Naive thymus-derived CD4-positive, alpha-beta T cell (primary cell): ENCODE data around the gene BPIFB1. TPM values are rescaled to one million over a fixed set of nuclear protein-coding genes. Genes with fewer than 3 reads are reported as not detected.

Experiments used
- ATAC-seq: fragments of 150-1000 bp; cut with Tn5 transposase; 2 replicates; pipeline ENCODE4 v1.10.0; 2021; ENCODE audit warnings: mild to moderate bottlenecking, moderate library complexity
- CTCF ChIA-PET: fragments of 350-600 bp; sonication (Branson Sonifier 250); formaldehyde crosslinking; loops from one replicate; lab custom pipeline; 2021; ENCODE audit warnings: antibody characterized with exemption; lab: Charles Lee
- POLR2A ChIA-PET: fragments of 350-600 bp; sonication (Branson Sonifier 250); formaldehyde crosslinking; loops from one replicate; lab custom pipeline; 2021; ENCODE audit warnings: antibody characterized with exemption, inconsistent platforms; lab: Charles Lee
- DNase-seq, 9 donors: peaks; one replicate each; pipeline versions ENCODE4 v3.0.0 to v3.0.0-alpha.2; 2020 to 2022; ENCODE audit warnings: mixed read lengths in 1 of 9
- H3K27ac ChIP-seq: one replicate; pipeline ENCODE4 v1.7.0; 2013; ENCODE audit warnings: mild to moderate bottlenecking, low read depth, low read length, moderate library complexity
- H3K27me3 ChIP-seq, 2 donors: one replicate each; pipeline ENCODE4 v1.7.0; 2013; ENCODE audit warnings: low read length in 2 of 2, mild to moderate bottlenecking in 2 of 2, moderate library complexity in 2 of 2; ENCODE audit not compliant: control insufficient read depth in 2 of 2, insufficient read depth in 2 of 2
- H3K36me3 ChIP-seq, 3 experiments: 1 replicate in 2 of 3; 2 replicates in 1 of 3; pipeline ENCODE4 v1.7.0; 2013; ENCODE audit warnings: low read length in 3 of 3, mild to moderate bottlenecking in 3 of 3, moderate library complexity in 1 of 3; ENCODE audit not compliant: insufficient read depth in 3 of 3, control insufficient read depth in 2 of 3
- H3K4me1 ChIP-seq, 2 donors: one replicate each; pipeline ENCODE4 v1.7.0; 2013; ENCODE audit warnings: low read length in 2 of 2, mild to moderate bottlenecking in 2 of 2, moderate library complexity in 1 of 2; ENCODE audit not compliant: control insufficient read depth in 2 of 2, insufficient read depth in 2 of 2
- H3K4me3 ChIP-seq: 2 replicates; pipeline ENCODE4 v1.7.0; 2013; ENCODE audit warnings: mild to moderate bottlenecking, low read length
- H3K9me3 ChIP-seq, 3 experiments: 1 replicate in 2 of 3; 2 replicates in 1 of 3; pipeline ENCODE4 v1.7.0; 2013; ENCODE audit warnings: low read length in 3 of 3; ENCODE audit not compliant: control insufficient read depth in 2 of 3
- H3K27ac Mint-ChIP-seq, 9 donors: one replicate each; pipeline ENCODE4 v1.8.0; 2020 to 2022; ENCODE audit warnings: mixed read lengths in 9 of 9, mild to moderate bottlenecking in 8 of 9, moderate library complexity in 5 of 9, inconsistent platforms in 2 of 9
- H3K27me3 Mint-ChIP-seq, 5 donors: one replicate each; pipeline ENCODE4 v1.8.0; 2021 to 2022; ENCODE audit warnings: mixed read lengths in 5 of 5, mild to moderate bottlenecking in 1 of 5
- H3K36me3 Mint-ChIP-seq, 5 donors: one replicate each; pipeline ENCODE4 v1.8.0; 2020 to 2022; ENCODE audit warnings: mixed read lengths in 5 of 5, mild to moderate bottlenecking in 3 of 5, inconsistent platforms in 1 of 5
- H3K4me1 Mint-ChIP-seq, 7 donors: one replicate each; pipeline ENCODE4 v1.8.0; 2020 to 2022; ENCODE audit warnings: mixed read lengths in 7 of 7, mild to moderate bottlenecking in 3 of 7, inconsistent platforms in 1 of 7
- H3K4me3 Mint-ChIP-seq, 10 donors: one replicate each; pipeline ENCODE4 v1.8.0; 2020 to 2022; ENCODE audit warnings: mild to moderate bottlenecking in 10 of 10, mixed read lengths in 10 of 10, moderate library complexity in 6 of 10, inconsistent platforms in 2 of 10
- H3K9me3 Mint-ChIP-seq, 11 donors: one replicate each; pipeline ENCODE4 v1.8.0; 2020 to 2022; ENCODE audit warnings: mixed read lengths in 11 of 11, mild to moderate bottlenecking in 4 of 11, inconsistent platforms in 1 of 11, moderate library complexity in 1 of 11
- intact Hi-C, 2 donors: fragments of 100-400 bp; cut with micrococcal nuclease; formaldehyde crosslinking; loops; one replicate each; pipeline ENCODE4 v1.15.1; 2023
- polyA plus RNA-seq, 2 donors: library from polyadenylated mRNA; unstranded; fragments of 300-500 nt; fragmentation: Illumina TruSeq; gene quantifications; one replicate each; pipeline ENCODE4 v1.2.3, GENCODE V29; 2021
- total RNA-seq, 6 experiments: library from RNA in 5 of 6; stranded (reverse) in 5 of 6; gene quantifications; 1 replicate in 5 of 6; 2 replicates in 1 of 6; pipeline ENCODE4 v1.2.3 and lab custom pipeline; 2021 to 2026

The BPIFB1 gene
- total and polyA plus RNA-seq, 7 experiments from 2014 or later, result not detected

- intact Hi-C loops, result no loop called here
- Mint-ChIP-seq H3K9me3 (peaks cover 0 to 2% (median 0%) of the 10 kb centered on the region in 11 donors), H3K4me3 (no peak overlapping the region), H3K4me1 (no peaks in the 10 kb centered on the region), H3K27me3 (peaks cover 0 to 31% (median 12%) of the 10 kb centered on the region in 5 donors), H3K27ac (no peak overlapping the region), H3K36me3 (no peaks in the 10 kb centered on the region)
- Histone ChIP-seq H3K4me1 (no peaks in the 10 kb centered on the region), H3K27ac (no peak overlapping the region), H3K27me3 (no peaks in the 10 kb centered on the region), H3K36me3 (no peaks in the 10 kb centered on the region), H3K4me3 (no peak overlapping the region), H3K9me3 (no peaks in the 10 kb centered on the region)
- ChIA-PET CTCF (no interaction called here), POLR2A (no interaction called here)
- DNase-seq (no peak), ATAC-seq (no peak)
Observed at GRCh38 chr20:33281550-33282146, 1.4 kb upstream of the BPIFB1 start.

- H3K9me3 ChIP-seq, result no peaks in the 10 kb centered on the region
- no peak overlapping the region for H3K4me3 Mint-ChIP-seq
- H3K27me3 Mint-ChIP-seq, result peaks cover 3 to 30% (median 12%) of the 10 kb centered on the region in 5 donors
- H3K4me3 ChIP-seq, result no peak overlapping the region
- no peaks in the 10 kb centered on the region for H3K36me3 Mint-ChIP-seq
- no peaks in the 10 kb centered on the region for H3K4me1 ChIP-seq
- no peak overlapping the region for H3K27ac ChIP-seq
- no peak for ATAC-seq
- POLR2A ChIA-PET, result no interaction called here
- H3K9me3 Mint-ChIP-seq, result peaks cover 0 to 2% (median 0%) of the 10 kb centered on the region in 11 donors
- CTCF ChIA-PET, result no interaction called here
- no peaks in the 10 kb centered on the region for H3K4me1 Mint-ChIP-seq
- DNase-seq, result no peak
- no peaks in the 10 kb centered on the region for H3K27me3 ChIP-seq
- intact Hi-C loops, result no loop called here
- no peaks in the 10 kb centered on the region for H3K36me3 ChIP-seq
- H3K27ac Mint-ChIP-seq, result no peak overlapping the region
Observed at GRCh38 chr20:33282196-33282934, 649 bp upstream of the BPIFB1 start.

GRCh38 chr20:33284284-33284683, 1.3 kb downstream of the BPIFB1 start:
- intact Hi-C loops, result no loop called here
- Histone ChIP-seq H3K4me3 (no peak overlapping the region), H3K9me3 (no peaks in the 10 kb centered on the region), H3K27me3 (no peaks in the 10 kb centered on the region), H3K4me1 (no peaks in the 10 kb centered on the region), H3K27ac (no peak overlapping the region), H3K36me3 (no peaks in the 10 kb centered on the region)
- ChIA-PET CTCF (interaction anchor here (0.7 kb wide), 1 partner anchor 60 kb away, joined by 3 read pairs; no protein-coding TSS in a partner anchor), POLR2A (no interaction called here)
- DNase-seq, result no peak
- Mint-ChIP-seq H3K27ac (no peak overlapping the region), H3K27me3 (peaks cover 3 to 22% (median 7%) of the 10 kb centered on the region in 5 donors), H3K4me1 (no peaks in the 10 kb centered on the region), H3K9me3 (peaks cover 0 to 2% (median 0%) of the 10 kb centered on the region in 11 donors), H3K4me3 (no peak overlapping the region), H3K36me3 (no peaks in the 10 kb centered on the region)
- ATAC-seq, result no peak

- H3K4me3 Mint-ChIP-seq, result no peak overlapping the region
- CTCF ChIA-PET, result no interaction called here
Observed at GRCh38 chr20:33284937-33285336, 1.9 kb downstream of the BPIFB1 start.

GRCh38 chr20:33285861-33286495, 3.0 kb downstream of the BPIFB1 start:
- POLR2A ChIA-PET, result no interaction called here
- Mint-ChIP-seq H3K27ac (no peak overlapping the region), H3K36me3 (no peaks in the 10 kb centered on the region), H3K9me3 (no peaks in the 10 kb centered on the region), H3K27me3 (peaks cover 3 to 16% (median 7%) of the 10 kb centered on the region in 5 donors), H3K4me3 (no peak overlapping the region), H3K4me1 (no peaks in the 10 kb centered on the region)
- no peaks in the 10 kb centered on the region for H3K36me3 ChIP-seq
- H3K4me3 ChIP-seq, result no peak overlapping the region
- no peaks in the 10 kb centered on the region for H3K27me3 ChIP-seq
- CTCF ChIA-PET, result no interaction called here
- intact Hi-C loops, result no loop called here
- no peaks in the 10 kb centered on the region for H3K9me3 ChIP-seq
- no peak for DNase-seq
- no peak for ATAC-seq
- H3K27ac ChIP-seq, result no peak overlapping the region
- no peaks in the 10 kb centered on the region for H3K4me1 ChIP-seq

More at GRCh38 chr20:33284937-33285336, 1.9 kb downstream of the BPIFB1 start:
- intact Hi-C loops, result no loop called here
- Histone ChIP-seq H3K9me3 (no peaks in the 10 kb centered on the region), H3K27ac (no peak overlapping the region), H3K27me3 (no peaks in the 10 kb centered on the region), H3K4me1 (no peaks in the 10 kb centered on the region), H3K4me3 (no peak overlapping the region), H3K36me3 (no peaks in the 10 kb centered on the region)
- H3K27me3 Mint-ChIP-seq, result peaks cover 3 to 16% (median 7%) of the 10 kb centered on the region in 5 donors
- no peaks in the 10 kb centered on the region for H3K4me1 Mint-ChIP-seq
- DNase-seq, result no peak
- no peaks in the 10 kb centered on the region for H3K36me3 Mint-ChIP-seq
- H3K27ac Mint-ChIP-seq, result no peak overlapping the region
- no peaks in the 10 kb centered on the region for H3K9me3 Mint-ChIP-seq
- ATAC-seq, result no peak
- POLR2A ChIA-PET, result no interaction called here

GRCh38 chr20:33287884-33288283, 4.9 kb downstream of the BPIFB1 start:
- Mint-ChIP-seq H3K27ac (peak overlapping the region in 1 of 9 donors; percentile 59), H3K9me3 (no peaks in the 10 kb centered on the region), H3K36me3 (no peaks in the 10 kb centered on the region), H3K4me3 (no peak overlapping the region), H3K27me3 (peaks cover 3 to 22% (median 10%) of the 10 kb centered on the region in 5 donors), H3K4me1 (peaks cover 0 to 3% (median 0%) of the 10 kb centered on the region in 7 donors)
- H3K4me3 ChIP-seq, result no peak overlapping the region
- DNase-seq (no peak), ATAC-seq (no peak)
- no peaks in the 10 kb centered on the region for H3K9me3 ChIP-seq
- no peaks in the 10 kb centered on the region for H3K36me3 ChIP-seq
- intact Hi-C loops, result no loop called here
- ChIA-PET CTCF (interaction anchor here (1.2 to 1.3 kb wide), 2 partner anchors 12 to 386 kb away, joined by 3 read pairs; no protein-coding TSS in a partner anchor), POLR2A (no interaction called here)
- no peak overlapping the region for H3K27ac ChIP-seq
- no peaks in the 10 kb centered on the region for H3K4me1 ChIP-seq
- H3K27me3 ChIP-seq, result no peaks in the 10 kb centered on the region
